Smooth muscle cell of the brain vasculature (primary cell): Measurements from ENCODE around the gene CARMIL3.

Source experiments
- DNase-seq: peaks from one replicate; pipeline ENCODE4 v3.0.0-alpha.2; 2012; ENCODE audit warnings: low read depth, low spot score

CARMIL3 gene

DNA sequence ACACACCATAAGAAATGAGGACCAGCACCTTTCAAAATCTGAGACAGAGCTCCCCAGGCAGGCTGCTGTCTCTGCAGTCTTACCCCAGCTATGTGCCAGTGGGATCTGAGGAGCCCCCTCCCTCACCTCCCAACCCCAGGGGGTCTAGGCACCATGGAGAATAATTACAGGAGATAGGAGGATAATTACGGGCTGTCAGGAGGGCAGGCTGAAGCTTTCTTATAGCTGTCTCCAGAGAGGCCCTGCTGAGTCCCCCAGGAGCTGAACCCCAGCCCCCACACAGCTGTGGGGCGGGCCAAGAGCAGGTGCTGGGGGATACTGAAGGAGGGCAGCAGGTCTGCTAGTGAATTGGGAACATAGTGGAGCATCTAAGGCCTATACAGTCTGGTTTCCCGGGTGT lies 26.3 kb downstream of the CARMIL3 start:
- DNase-seq: no peak

DNA sequence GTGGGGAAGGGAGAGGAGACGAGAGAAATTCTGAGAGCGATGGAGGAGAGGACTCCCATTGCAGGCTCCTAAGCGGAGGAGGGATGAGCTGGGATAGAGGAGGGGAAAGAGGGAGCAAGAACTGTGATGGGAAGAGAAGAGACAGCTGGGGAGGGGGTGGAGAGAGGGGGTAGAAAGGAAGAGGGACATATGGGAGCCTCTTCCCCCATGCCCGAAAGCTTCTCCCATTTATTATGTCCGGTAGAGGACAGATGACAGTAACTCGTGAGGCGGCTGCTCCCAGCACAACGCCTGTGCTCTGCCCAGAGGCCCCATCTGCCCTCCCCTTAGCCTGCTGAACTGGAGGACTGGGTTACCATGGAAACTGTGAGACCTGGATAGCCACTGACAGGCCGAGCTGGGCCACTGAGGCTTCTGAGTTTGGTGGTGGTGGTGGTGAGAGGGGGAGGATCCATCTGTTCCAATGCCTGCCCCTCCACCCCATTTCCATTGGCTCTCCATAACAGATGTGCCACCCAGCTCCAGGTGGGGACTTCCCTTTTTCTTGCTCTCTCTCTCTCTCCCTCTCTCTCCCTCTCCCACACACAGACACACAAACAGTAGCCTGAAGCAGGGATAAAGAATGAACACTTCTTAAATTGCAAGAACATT lies 27.8 kb downstream of the CARMIL3 start:
- no peak for DNase-seq

DNA sequence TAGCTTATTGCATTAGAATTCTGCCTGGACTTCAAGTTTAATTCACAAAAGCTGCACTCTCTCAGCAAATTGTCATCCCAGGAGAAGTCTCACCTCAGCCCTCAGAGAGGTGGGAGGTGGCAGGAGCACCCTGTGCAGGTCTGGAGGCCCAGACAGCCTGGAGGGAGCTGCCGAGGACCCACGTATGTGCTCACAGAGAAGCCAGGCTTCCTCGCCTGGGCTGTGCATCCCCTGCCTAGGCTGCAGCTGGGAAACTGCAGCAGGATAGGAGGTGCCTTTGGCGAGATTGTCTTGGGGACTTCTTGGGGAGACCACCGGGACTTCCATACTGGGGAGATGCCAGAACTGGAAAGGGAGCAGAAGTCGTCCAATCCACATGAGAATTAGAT lies 28.3 kb downstream of the CARMIL3 start:
- no peak for DNase-seq

DNA sequence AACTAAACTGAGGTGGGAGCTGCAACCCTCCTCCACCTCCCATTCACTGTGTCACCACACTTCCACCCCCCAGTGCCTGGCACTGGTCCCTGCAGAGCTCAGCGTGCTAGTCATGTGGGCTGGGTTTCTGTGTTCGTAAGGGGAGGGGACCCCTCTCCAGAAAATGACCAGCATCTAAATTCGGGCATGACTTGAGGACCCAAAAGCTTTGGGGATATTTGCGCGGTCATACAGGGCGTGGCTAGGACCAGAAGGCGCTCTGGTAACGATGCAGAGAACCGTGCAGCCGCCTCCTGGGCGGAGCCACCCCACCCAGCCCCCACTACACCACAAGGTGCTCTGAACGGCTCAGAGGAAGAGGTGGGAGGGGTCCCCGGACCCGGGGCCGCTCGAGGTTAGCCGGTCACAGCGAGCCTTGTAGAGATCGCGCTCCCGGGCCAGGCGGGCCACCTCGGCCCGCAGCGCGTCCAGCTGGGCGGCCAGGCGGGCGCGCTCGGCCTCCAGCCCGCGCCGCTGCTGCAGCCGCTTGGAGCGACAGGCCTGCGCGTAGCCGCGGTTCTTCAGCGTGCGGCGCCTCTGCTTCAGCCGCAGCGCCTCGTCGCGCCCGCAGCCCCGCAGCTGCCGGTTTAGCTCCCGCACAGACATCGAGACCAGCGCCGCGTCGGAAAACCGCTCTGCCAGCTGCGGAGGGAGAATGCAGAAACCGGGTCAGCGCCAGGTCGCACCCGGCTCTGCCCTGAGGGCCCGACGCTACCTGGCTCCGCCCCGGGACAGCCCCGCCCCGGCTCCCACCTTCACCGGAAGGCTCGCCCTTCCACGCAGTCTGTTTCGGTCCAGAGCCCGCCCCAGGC lies 29.3 kb downstream of the CARMIL3 start:
- no peak for DNase-seq

DNA sequence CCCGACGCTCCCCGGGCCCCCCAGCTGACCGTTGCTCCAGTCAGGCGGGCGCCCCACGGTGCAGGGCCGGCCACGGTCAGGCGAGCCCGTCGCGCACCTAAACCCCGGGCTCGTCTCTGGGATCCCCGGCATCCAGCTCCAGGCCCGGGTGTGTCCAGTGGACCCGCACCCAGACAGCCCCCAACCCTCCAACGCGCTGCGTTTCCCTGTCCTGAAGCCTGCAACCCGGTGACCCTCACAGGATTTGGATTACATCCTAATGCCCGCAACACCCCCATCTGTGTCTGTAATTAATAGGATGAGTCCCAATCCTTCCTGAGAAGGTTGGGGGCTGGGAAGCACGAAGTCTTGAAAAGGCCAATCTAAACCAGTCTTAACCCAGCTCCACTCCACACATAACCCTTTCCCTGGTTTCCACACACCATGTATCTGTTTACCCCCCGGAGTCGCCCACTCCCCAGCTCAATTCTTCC lies 30.0 kb downstream of the CARMIL3 start:
- no peak for DNase-seq

DNA sequence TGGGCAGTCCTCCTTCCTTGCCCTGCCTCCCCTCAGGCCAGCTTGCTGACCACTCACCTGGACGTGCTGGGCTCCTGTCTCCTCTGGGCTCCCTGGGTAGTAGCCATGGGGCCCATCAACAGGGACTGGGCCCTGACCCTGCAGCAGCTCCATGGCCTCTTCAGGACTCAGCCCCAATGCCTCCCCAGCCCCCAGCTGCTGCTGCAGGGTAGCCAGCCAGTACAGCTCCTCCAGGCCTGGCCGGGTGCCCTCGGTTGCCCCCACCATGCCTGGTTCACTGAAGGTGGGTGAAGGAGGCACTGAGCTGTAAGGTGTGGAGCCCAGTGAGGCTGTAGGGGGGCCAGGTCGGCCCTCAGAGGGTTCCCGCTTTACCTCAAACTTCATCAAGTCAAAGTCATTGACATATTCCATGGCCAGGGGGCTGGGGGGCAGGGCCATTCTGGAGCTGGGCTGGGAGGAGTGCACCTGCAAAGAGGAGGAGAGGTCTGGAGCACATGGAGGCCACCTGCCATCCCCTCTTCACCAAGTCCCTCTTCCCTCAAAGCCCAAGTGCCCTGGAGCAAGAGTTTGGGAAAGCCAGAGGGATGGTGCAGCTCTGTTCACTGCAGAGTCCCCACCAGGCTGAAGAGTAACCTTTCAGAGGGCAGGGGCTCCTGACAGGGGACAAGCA lies 30.7 kb downstream of the CARMIL3 start:
- no peak for DNase-seq

DNA sequence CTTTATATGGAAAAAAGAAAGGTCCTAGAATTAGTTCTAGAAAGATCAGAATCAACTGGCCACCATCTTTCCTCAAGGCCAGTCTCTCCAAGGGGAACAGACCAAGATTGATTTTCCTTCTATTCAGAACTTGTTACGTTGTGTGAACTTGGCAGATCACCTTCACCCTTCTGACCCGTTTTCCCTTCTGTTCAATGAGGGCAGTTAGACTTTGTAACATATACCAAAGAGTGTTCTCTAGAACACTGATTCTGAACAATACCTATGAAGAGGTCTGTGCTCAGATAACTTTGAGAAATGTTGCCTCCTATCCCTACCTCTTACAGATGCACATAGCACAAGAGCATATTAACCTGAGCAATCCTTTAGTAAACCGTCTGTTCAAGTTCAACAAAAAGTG lies 31.7 kb downstream of the CARMIL3 start:
- DNase-seq: no peak

DNA sequence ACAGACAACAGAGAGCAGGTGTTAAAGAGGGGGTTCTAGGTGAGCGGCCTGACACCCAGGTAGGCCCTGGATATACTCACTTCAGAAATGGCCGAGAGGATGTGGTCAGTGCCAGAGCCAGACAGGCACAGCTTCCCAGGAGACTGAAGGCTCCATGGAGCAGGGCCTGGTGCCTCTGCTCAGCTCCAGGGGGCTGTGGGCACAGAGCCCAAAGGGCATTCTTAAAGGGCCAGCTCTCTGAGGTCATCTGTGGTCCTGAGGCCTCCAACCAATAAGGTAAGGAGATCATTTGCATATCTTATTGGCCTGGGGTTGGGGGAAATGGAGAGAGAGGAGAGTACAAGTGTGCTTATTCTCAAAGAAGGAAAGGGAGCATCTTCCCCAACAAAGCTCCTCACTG lies 32.6 kb downstream of the CARMIL3 start:
- DNase-seq: no peak

DNA sequence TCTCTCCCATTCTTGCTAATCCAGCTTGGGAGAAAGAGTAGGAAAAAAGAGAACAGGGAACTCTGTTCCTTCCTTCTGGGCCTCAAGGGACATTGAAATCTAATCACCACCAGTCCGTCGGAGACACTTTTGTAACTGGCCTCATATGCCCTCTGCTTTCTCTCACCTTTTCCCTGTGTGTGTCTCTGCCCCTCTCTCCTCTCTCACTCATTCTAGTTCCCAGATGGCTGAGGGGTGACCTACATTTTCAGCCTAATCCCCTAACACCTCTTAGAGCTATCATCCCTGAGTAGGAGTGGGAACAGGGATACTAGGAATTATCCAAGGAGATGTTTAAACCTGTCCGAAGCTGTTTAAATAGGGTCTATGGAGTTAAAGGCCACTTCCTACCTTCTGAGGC lies 33.4 kb downstream of the CARMIL3 start:
- DNase-seq: no peak

DNA sequence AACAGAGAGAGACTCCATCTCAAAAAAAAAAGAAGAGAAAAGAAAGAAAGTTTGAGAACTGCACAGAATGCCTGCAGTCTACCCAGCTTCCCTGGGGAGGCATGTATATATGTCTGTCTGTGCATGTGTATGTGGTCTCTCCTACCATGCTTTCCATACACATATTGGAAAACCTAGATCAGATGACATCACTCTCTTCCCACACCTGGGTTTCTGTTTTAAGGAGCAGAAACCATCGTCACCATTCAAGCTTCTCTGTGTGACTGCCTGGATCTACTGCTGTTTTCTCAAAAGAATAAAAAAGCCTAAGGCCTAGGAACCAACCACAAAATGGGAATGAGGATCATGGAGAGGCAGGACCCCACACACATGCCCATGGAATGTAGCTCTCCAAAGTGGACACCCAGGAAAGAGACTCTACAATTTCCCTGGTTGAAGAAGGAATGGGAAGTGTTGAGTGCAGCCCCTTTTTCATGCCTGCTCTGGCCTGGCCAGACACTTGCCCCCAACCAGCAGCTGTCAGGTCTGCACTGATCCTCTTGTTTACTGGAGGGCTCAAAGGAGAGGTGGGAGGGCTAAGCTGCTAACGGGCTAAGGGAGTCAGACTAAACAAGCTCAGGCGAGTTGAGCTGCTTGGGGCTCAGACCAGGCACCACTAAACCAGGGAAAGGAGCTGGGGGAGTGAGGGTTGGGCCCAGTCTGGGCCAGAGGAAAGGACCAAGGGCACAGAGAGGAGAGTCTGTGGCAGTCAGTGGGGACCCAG lies 34.6 kb downstream of the CARMIL3 start:
- no peak for DNase-seq

DNA sequence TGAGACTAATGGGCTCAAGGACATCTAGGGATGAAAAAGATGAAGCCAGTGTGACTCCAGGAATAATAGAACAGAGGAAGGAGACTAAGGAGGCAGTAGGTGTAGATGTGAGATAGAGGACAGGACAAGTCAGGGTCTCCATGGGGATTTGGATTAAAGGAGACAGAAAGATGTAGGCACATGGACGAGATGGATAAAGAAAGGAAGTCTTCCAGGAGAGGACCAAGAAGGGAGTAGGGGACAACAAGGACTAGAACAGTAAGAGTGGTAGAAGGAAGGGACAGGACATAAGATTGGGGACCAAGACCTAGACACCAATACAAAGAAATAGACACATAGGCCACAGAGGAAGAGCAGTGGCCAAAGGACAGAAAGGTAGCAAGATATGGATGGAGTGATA lies 35.2 kb downstream of the CARMIL3 start:
- DNase-seq: no peak

DNA sequence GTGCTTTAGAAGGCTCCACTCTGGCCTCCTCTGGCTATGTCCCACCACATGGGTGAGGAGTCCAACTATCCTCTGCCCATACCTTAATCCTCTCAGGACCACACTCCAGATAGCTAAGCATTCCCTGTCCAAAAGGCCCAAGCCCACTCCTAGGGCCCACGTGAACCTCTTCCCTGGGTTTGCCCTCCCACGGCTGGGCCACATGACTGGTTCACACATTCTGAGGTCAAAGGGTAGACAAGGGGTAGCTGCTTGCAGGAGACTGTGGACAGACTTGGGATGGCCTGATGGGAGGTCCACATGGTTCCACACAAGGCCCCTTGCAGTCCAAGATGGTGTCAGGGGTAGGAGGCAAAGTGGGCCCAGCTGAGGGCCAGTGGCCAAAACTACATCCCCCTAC lies 36.3 kb downstream of the CARMIL3 start:
- no peak for DNase-seq

DNA sequence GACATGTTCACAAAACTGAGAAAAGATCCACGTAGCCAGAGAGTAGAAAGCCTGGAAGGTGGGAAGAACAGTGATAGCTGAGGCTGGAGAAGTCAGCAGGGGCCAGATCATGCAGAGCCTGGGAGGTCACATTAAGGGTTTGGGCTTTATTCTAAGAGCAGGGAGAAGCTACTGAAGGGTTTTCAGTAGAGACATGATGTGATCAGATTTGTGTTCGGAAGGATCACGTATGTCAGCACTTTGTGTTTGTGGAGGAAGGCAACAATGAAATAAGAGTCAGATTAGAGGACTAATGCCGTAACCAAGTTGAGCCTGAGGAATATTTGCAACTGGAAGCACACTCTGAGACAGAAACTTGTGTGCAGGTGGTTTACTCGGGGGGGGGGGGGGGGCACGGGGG lies 38.1 kb downstream of the CARMIL3 start:
- no peak for DNase-seq

DNA sequence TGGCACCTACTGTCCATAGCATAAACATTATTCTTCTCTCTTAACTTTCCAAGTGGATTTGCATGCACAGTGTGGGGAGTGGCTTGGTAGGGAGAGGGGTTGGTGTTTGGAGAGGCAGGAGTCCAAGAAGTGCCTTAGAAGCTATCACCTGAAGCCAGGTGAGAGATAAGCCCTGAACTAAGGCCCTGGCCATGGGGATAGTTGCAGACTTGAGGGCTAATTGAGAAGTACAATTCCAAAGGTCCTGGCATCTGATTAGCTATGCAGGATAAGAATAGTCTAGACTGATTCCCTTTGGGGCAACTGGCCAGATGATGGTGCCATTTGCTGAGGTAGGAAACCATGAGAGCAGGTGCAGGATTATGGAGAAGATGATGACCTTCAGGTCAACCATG lies 40.3 kb downstream of the CARMIL3 start:
- no peak for DNase-seq

DNA sequence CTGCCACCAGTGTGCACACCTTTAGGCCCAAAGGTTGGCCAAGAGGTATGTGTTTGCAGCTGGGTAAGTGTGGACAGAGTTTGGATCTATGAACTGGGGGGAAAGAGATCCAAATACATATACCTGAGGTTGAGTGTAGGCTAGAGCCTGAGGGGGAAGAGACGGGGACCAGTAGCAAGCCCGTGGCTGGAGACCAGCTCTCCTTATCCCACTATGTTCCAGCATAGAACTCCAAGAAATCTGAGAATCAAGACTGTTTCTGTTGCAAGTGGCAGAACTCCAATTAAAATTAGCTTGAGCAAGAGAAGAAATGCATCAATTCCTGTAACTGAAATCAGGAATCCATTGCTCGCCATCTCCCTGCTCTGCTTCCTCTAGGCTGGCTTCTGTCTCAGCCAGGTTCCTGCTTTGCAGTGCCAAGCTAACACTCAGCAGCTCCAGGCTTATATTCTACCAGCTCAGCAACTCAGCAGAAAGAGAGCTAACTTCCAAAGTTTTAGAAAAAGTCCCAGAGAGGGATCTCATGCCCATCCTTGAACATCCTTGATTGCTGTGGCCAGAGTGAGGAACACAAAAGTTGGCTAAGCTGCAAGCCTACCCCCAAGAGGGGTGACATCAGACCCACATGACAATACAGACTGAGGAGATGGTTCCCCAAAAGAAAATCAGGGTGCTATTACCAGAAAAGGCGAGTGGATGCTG lies 40.8 kb downstream of the CARMIL3 start:
- no peak for DNase-seq

DNA sequence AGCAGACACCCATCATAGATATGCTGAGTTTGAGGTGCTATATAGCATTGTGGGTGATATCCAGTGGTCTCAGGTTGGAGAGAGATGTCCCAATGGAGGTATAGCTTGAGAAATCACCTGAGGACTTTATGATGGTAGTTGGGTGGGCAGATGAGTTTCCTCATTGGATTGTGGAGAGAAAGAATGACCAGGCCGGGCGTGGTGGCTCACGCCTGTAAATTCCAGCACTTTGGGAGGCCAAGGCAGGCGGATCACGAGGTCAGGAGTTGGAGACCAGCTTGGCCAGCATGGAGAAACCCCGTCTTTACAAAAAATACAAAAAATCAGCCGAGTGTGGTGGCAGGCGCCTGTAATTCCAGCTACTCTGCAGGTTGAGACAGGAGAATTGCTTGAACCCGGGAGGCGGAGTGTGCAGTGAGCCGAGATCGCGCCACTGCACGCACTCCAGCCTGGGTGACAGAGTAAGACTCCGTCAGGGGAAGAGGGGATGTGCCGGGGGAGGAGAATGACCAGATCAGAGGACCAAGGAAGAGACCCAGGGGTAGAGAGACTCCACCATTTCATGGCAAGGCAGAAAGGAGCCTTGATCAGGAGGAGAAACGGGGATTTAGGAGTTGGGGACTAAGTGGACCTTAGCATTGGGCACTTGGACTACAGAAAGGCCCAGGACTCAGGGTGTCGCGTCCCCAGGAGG lies 41.5 kb downstream of the CARMIL3 start:
- DNase-seq: no peak

DNA sequence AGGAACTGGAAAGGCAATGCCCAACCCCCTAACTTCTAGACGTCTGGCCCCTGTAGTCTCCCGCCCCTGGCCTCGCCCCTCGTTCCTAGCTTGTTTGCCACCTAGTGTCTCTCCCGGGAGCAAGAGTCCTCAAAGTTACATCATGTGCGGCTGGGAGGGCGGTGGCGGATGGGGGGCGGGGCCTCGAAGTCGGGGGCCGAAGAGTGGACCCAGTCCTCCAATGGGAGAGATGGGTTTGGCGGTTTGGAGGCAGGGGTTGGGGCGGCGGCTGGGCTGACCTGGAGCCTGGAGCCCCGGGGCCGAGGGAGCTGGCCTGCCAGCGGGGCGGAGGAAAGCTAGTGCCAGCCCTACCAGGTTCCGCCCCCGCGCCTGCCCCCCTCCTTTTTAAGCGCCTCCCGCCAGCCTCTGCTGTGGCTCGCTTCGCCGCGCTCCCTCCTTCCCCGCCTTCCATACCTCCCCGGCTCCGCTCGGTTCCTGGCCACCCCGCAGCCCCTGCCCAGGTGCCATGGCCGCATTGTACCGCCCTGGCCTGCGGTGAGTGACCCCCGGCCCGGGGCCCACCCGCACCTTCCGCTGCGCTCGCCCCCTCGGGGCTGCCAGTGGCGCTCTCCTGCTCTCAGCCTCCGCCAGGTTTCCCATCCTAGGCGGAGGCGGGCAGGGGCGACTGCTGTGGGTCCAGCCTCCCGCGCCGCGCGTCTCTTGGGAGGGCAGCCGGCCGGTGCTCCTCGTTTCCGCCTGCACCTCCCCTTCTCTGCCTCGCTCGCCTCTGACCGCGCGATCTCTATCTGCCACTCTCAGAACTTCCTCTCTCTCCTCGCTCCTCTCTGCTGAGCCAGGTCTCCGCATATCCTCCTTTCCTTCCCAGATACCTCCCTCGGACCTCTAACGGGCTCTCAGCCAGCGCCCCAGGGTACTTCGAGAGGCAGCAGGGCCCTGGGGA lies 42.4 kb downstream of the CARMIL3 start, which contains the start of gene PCK2:
PCK2 (plus strand) TSS at position 411 of the 940 bp plus-strand sequence; CDS start at position 506, 95 bp downstream.
- DNase-seq: no peak

DNA sequence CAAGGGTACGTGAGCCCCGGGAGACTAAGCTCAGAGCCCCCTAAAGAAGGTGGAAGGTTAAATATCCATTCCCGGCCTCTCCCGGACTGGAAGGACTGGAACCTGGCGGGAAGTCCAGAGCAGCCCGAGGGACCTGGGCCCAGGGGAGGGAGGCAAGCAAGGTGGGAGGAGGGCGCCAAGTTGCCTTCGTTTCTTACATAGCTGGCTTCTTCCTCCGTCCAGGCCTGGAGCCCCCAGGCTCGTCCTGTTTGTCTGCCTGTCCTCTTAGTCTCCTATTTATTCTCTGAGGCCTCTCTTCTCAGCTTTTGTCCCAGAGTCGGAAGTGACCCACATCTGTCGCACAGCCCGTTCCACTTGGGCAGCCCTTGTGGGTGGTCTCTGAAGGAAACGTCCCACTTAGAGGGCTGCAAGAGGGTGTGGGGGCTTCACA lies 43.0 kb downstream of the CARMIL3 start:
- DNase-seq: no peak
